Skin epidermis (tissue), 12 donors: Measurements from ENCODE around the gene RASAL1.

ENCODE experiments used
- H3K27ac ChIP-seq, 21 experiments: fragments of 200-600 bp; sonication (generic) in 11 of 21; one replicate each; pipeline ENCODE4 v1.5.0; 2020; ENCODE audit warnings: mild to moderate bottlenecking in 3 of 21, inconsistent platforms in 2 of 21, moderate library complexity in 2 of 21
- H3K4me3 ChIP-seq, 7 experiments: fragments of 200-600 bp; sonication (generic) in 2 of 7; one replicate each; pipeline ENCODE4 v1.5.0; 2020; ENCODE audit warnings: inconsistent platforms in 2 of 7, mild to moderate bottlenecking in 2 of 7, moderate library complexity in 1 of 7

Gene RASAL1

DNA sequence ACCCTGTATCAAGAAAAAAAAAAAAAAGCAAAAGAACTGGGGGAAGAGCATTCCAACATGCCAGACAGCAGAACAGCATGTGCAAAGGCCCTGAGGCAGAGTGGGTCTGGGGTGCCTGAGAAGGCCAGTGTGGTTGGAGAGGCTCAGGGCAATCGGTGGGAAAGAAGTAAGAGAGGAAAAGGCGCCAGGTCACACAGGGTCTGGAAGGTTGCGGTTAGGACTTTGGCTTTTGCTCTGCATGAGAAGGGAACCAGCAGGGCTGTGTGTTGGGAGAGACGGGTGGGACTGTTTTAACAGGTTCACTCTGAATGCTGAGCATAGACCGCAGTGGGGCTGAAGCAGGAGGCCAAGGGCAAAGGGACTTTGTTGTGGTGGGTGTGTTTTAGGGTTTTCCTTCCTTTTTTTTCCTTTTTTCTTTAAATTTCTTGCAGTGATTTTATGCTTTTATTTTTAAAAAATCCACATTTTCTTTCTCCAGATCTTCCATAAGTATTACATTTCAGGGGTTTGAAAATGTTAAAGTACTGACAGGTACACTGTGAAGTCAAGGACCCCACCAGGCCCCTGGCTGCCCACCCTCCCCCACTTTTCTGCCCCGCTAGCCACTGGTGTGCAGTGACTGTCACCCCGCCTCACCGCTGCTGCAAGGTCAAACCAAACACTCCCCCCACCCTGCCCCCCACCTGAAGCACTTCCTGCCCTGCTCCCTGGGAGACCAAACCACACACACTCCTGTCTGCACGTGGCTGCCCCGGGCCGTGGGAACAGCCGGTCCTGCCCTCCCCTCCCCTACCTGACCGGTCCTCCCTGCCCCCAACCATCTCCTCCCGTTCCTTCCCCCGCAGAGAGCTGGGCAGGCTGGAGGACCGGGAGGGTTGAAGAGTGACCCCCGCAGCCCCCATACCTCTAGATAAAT lies 49.1 kb downstream of the RASAL1 start:
- no peak overlapping the region for H3K4me3 ChIP-seq
- peak overlapping the region in 1 of 21 experiments; percentile 44 for H3K27ac ChIP-seq

DNA sequence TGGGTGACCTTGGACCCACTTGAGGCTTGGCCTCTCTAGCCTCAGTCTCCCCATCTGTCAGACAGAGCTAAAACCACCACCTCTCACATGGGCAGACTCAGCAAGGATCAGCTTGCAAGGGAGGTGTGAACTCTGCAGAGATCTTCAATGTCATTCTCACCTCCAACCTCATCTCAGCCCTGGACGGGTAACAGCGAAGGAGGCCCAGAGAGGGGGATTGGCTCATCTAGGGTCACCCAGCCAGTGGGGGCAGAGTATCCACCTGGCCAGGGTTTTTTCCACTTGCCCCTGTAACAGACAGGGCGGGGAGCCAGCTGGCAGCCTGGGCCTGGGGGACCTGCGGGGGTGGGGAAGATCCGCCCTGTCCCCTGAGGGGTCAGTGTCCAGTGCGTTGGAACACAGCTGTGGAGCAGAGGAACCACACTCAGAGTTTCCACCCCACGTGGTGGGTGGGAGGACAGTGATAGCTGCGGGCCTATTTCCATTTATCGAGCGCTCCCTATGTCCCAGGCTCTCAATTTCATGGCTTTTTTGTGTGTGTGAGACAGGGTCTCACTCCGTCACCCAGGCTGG lies 51.6 kb downstream of the RASAL1 start:
- Histone ChIP-seq H3K27ac (no peak overlapping the region), H3K4me3 (no peak overlapping the region)

DNA sequence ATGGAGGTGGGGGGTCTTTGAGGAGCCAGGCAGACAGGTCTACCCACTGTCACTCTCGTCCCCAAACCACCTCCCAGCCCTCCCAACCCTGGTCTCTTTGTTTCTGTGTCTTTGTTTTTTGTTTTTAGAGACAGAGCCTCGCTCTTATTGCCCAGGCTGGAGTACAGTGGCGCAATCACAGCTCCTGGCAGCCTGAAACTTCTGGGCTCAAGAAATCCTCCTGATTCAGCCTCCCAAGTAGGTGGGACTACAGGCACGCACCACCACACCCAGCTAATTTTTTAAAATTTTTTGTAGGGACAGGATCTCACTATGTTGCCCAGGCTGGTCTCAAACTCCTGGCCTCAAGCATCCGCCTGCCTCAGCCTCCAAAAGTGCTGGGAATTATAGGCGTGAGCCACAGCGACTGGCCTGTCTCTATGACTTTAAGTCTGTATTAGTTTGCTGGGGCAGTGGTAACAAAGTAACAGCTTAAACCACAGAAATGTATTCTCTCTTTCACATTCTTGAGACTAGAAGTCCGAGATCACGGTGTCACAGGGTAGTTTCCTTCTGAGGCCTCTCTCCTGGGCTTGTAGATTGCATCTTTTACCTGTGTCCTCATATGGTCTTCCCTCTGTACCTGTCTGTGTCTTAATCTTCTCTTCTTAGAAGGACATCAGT lies 52.9 kb downstream of the RASAL1 start:
- Histone ChIP-seq H3K27ac (no peak overlapping the region), H3K4me3 (no peak overlapping the region)

DNA sequence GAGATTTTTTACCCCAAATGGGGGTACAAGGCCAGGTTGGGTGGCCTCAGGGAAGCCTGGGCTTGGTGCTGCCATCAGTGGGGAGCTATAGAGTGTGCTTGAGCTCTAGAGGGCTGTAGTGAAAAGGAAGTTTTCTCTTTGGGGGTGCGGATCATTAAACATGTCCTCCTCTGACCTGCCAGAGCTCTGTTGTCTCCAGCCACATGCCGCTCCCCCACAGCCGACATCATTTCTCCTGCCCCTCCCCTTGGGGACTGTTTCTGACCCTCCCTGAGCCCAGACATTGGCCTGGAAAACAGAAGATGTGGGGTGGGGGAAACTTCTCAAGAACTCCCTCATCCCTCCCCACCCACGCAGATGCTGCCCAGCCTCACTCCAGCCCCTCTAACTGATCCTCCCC lies 53.7 kb downstream of the RASAL1 start:
- H3K27ac ChIP-seq: no peak overlapping the region
- no peak overlapping the region for H3K4me3 ChIP-seq

- no peak overlapping the region for H3K4me3 ChIP-seq
- H3K27ac ChIP-seq: no peak overlapping the region
These were observed 57.7 kb downstream of the RASAL1 start for GRCh38 chr12:113077859-113078255.

GRCh38 chr12:113077057-113077858 lies 58.3 kb downstream of the RASAL1 start:
- no peak overlapping the region for H3K27ac ChIP-seq

GRCh38 chr12:113075137-113075683 lies 60.4 kb downstream of the RASAL1 start:
- H3K27ac ChIP-seq: no peak overlapping the region
- H3K4me3 ChIP-seq: no peak overlapping the region

More at GRCh38 chr12:113077057-113077858, 58.3 kb downstream of the RASAL1 start:
- H3K4me3 ChIP-seq: no peak overlapping the region

- Histone ChIP-seq H3K4me3 (no peak overlapping the region), H3K27ac (no peak overlapping the region)
These were observed 62.0 kb downstream of the RASAL1 start for GRCh38 chr12:113073586-113073985.

GRCh38 chr12:113072136-113072535 lies 63.4 kb downstream of the RASAL1 start:
- H3K4me3 ChIP-seq: no peak overlapping the region
- peak overlapping the region in 1 of 21 experiments; percentile 10 for H3K27ac ChIP-seq

- H3K4me3 ChIP-seq: no peak overlapping the region
- peak overlapping the region in 8 of 21 experiments; percentile 10 to 60 (median 29) for H3K27ac ChIP-seq
These were observed 64.1 kb downstream of the RASAL1 start for GRCh38 chr12:113071135-113072112.

- no peak overlapping the region for H3K4me3 ChIP-seq
- H3K27ac ChIP-seq: peak overlapping the region in 5 of 21 experiments; percentile 4 to 39 (median 10)
These were observed 65.2 kb downstream of the RASAL1 start for GRCh38 chr12:113070117-113070906.

DNA sequence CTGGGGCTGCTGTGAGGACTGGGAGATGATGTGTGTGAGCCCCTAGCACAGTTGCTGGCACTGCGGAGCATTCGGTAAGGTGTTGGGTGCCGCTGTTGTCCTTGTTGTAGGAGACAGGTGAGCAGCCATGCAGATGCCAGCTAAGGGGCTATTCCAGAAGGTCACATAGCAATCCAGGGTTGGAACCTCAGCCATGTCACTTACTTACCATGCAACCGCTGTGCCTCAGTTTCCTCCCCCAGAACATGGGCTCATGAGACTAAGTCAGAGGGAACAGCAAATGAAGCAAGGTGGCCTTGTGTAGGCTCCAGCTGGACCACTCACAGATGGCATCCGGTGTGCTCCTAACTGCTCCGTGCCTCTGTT lies 65.8 kb downstream of the RASAL1 start:
- H3K4me3 ChIP-seq: no peak overlapping the region
- peak overlapping the region in 3 of 21 experiments; percentile 10 to 39 (median 25) for H3K27ac ChIP-seq

DNA sequence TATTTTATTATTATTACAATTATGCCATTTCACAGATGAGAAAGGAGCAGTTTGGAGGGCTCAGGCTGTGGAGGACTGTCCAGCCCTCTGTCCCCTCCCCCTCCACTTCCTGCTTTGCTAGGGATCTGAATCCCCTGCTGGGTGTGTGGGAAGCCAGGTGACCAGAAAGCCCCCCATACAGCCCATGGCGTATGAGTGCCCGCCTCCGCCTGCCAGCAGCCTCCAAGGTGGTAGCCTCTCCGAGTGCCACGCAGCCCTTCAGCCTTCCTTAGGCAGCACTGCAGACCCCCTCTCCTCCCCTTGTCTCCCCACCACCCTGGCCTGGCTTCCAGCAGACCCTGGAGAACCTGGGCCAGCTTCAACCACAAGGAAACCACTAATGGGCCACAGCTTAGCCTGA lies 66.4 kb downstream of the RASAL1 start:
- H3K27ac ChIP-seq: peak overlapping the region in 1 of 21 experiments; percentile 28
- no peak overlapping the region for H3K4me3 ChIP-seq

- Histone ChIP-seq H3K4me3 (no peak overlapping the region), H3K27ac (no peak overlapping the region)
These were observed 67.3 kb downstream of the RASAL1 start for GRCh38 chr12:113067987-113068935.

GRCh38 chr12:113066813-113067400 lies 68.7 kb downstream of the RASAL1 start:
- H3K27ac ChIP-seq: no peak overlapping the region
- H3K4me3 ChIP-seq: no peak overlapping the region
